HL-60 (cell line): Measurements from ENCODE around the gene MAEA.

ENCODE experiments used
- GABPA ChIP-seq: IDR thresholded peaks from 2 replicates; pipeline ENCODE4 v1.6.1; 2012; ENCODE audit warnings: low read depth
- POLR2AphosphoS5 ChIP-seq: IDR thresholded peaks from 2 replicates; pipeline ENCODE4 v1.6.1; 2012; ENCODE audit warnings: low read depth
- SPI1 ChIP-seq: IDR thresholded peaks from 2 replicates; pipeline ENCODE4 v1.6.1; 2012; ENCODE audit warnings: low read depth, mild to moderate bottlenecking, borderline replicate concordance
- TF ChIP-seq, protein P1 (sequence below): IDR thresholded peaks from one replicate; pipeline ENCODE4 v1.5.1; 2011; ENCODE audit warnings: low read length, control low read depth, inconsistent platforms; ENCODE audit not compliant: insufficient read depth
- TF ChIP-seq, protein P2 (sequence below): IDR thresholded peaks from 2 replicates; pipeline ENCODE4 v1.6.1; 2012; ENCODE audit warnings: low read depth; ENCODE audit not compliant: insufficient replicate concordance

DNA sequence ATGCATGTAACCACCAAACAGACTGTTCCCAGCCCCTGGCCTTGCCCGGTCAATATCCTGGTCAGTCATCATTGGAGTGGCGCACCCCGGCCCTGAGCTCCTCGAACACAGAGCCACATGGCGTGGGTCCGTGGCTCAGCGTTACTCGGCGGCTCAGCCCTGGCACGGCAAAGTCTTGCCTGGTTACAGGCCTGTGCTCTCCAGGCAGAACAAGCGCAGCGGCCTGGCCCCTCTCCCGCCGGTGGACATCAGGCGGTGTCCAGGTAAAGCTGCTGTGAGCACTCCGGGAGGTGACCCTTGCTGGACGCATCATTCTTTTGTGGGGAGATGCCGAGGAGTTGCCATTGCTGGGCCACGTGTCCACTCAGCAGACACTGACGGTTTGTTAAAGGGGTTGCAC lies 51.2 kb downstream of the MAEA start:
- TF ChIP-seq, protein P1, sequence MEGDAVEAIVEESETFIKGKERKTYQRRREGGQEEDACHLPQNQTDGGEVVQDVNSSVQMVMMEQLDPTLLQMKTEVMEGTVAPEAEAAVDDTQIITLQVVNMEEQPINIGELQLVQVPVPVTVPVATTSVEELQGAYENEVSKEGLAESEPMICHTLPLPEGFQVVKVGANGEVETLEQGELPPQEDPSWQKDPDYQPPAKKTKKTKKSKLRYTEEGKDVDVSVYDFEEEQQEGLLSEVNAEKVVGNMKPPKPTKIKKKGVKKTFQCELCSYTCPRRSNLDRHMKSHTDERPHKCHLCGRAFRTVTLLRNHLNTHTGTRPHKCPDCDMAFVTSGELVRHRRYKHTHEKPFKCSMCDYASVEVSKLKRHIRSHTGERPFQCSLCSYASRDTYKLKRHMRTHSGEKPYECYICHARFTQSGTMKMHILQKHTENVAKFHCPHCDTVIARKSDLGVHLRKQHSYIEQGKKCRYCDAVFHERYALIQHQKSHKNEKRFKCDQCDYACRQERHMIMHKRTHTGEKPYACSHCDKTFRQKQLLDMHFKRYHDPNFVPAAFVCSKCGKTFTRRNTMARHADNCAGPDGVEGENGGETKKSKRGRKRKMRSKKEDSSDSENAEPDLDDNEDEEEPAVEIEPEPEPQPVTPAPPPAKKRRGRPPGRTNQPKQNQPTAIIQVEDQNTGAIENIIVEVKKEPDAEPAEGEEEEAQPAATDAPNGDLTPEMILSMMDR, result no peak
- TF ChIP-seq SPI1 (no peak), POLR2AphosphoS5 (no peak), GABPA (no peak)
- TF ChIP-seq, protein P2, sequence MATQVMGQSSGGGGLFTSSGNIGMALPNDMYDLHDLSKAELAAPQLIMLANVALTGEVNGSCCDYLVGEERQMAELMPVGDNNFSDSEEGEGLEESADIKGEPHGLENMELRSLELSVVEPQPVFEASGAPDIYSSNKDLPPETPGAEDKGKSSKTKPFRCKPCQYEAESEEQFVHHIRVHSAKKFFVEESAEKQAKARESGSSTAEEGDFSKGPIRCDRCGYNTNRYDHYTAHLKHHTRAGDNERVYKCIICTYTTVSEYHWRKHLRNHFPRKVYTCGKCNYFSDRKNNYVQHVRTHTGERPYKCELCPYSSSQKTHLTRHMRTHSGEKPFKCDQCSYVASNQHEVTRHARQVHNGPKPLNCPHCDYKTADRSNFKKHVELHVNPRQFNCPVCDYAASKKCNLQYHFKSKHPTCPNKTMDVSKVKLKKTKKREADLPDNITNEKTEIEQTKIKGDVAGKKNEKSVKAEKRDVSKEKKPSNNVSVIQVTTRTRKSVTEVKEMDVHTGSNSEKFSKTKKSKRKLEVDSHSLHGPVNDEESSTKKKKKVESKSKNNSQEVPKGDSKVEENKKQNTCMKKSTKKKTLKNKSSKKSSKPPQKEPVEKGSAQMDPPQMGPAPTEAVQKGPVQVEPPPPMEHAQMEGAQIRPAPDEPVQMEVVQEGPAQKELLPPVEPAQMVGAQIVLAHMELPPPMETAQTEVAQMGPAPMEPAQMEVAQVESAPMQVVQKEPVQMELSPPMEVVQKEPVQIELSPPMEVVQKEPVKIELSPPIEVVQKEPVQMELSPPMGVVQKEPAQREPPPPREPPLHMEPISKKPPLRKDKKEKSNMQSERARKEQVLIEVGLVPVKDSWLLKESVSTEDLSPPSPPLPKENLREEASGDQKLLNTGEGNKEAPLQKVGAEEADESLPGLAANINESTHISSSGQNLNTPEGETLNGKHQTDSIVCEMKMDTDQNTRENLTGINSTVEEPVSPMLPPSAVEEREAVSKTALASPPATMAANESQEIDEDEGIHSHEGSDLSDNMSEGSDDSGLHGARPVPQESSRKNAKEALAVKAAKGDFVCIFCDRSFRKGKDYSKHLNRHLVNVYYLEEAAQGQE, result no peak
